ENCODE data around the gene VIT.
"Not testable (repeated sequence)": the region's sequence is repeated elsewhere in the genome, so short reads cannot be mapped to it uniquely, and the experiment has no call there.

Gene VIT

DNA sequence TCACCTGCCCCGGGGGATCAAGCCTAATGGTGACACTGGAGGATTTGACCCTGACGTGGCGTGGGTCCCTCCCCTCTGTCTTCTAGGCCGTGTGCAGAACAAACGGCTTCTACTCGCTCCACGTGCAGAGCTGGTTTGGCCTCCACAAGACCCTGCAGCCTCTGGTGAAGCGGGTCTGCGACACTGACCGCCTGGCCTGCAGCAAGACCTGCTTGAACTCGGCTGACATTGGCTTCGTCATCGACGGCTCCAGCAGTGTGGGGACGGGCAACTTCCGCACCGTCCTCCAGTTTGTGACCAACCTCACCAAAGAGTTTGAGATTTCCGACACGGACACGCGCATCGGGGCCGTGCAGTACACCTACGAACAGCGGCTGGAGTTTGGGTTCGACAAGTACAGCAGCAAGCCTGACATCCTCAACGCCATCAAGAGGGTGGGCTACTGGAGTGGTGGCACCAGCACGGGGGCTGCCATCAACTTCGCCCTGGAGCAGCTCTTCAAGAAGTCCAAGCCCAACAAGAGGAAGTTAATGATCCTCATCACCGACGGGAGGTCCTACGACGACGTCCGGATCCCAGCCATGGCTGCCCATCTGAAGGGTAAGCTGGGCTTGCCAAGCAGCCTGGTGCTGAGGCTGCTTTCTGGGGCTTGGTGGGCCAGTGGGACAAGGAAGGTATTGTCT, 112.0 kb downstream of the VIT start:
- DNase-seq (ENCODE audit: low read depth), result no peak

DNA sequence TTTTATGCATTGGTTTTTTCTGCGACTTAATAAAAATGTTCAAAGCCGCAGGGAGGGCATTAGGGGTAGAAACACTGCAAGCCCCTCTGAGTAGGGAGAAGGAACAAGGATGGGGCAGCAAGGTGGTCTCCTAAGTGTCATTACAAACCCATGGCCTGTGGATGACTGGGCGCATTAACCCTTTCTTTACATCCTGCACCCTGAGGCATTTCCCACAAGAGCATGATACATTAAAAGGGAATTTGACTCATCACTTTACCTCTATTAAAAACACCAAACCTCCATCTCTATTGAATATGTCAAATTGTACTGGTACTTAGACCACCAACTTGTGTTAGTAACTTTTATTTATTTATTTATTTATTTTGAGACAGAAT, 112.5 kb downstream of the VIT start:
- no peak for DNase-seq (ENCODE audit: low read depth)

DNA sequence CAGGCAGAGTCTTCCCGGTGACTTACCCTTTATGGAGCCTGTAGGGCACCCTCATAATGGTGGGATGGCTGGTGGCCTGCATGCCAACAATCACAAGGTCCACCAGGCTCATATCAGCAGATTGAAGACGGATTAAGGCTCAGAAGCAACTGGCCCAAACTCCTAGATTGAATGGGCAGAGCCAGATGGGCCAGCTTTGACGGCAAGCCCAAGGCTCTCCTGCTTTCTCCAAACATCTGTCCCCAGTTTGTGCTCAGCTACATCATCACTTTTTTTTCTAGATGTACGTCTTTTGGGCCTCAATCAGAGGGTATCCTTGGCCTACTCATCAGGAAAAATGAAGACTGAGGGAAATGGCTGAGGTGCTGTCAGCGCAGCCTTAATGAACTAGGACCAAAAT, 114.6 kb downstream of the VIT start:
- no peak for DNase-seq (ENCODE audit: low read depth)

DNA sequence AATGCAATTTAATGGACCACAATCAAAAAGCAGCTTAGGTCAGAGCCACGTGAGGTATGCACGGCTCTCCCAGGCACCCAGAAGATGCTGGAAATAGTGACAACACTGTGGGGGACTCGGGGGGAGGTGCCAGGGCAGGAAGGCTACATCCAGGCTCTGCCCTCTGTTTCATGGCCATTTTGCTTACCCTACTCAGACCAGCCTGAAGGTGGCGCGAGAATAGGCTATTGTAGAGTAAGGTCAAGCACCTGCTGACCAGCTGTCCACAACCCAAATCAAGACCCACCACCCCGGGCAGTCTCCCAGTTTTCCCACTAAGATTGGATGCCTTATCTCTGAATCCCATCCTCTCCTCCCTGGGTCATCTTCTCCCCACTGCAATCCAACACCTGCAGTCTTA, 115.7 kb downstream of the VIT start:
- no peak for DNase-seq (ENCODE audit: low read depth)

DNA sequence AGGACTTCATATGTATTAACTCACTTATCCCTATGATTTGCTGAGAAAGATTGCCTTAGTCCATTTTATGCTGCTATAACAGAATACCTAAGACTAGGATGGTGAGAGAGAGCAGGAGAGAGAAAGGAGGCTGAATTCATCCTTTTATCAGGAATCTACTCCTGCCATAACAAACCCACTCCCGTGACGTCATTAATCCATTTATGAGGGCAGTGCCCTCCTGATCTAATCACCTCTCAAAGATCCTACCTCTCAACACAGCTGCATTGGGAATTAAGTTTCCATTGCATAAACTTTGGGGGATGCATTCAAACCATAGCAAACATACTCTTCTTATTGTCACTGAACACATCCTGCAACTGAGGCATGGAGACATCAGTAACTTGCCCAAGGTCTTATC, 122.0 kb downstream of the VIT start:
- DNase-seq (ENCODE audit: low read depth), result no peak

DNA sequence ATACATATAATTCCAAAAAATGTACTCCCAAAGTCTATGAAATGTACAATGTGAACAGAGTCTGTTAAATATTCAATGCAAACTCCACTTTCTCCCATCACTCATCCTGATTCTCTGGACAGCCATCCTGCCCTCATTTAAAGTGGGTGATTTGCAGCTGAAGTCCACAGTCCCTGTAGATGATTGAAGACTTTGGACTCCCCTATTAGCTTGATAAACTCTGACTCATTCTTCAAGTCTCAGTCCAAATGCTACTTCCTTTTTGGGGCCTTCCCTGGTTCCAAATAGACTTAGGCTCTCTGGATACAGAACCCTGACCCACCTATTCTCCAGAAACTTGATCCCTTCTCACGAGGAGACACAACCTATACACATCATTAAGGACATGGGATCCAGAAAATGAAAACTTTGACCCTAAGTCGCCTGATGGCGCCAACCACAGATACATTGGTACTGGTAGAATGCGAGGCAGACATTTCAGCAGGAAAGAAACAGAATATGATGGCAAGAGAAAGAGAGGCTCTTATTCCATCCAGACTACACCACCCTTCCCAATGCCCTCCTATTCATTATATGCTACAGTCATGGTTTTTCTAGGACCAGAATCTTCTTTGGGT, 122.7 kb downstream of the VIT start:
- no peak for DNase-seq (ENCODE audit: low read depth)

DNA sequence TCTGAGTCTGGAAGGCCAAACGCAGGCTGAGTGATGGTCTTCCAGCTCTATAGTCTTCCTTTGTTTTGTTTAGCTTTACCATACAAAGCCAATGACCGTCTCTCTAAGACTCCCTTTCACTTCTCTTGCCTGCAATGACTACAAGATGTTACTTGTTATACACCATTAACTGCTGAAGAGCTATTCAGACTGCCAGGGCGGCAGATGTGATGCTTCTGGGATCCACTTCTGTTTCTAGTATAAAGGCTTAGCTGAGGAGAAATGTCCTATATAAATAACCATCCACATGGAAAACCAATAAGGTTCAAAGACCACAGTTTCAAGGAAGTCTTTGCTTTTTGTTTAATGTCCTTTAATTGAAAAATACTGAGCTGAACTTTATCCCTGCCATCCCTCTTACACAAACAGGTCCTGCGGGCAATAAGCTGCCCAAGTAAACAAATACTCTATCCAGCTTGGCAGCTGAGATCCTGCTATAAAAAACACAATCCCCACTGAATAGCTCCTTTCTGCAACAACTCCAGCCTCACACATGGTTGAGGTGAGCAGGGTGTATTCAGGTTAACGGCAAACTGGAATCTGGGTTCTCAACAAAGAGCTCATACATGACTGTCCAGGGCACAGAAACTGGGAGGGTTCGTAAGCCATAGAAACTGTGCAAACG, 124.6 kb downstream of the VIT start:
- DNase-seq (ENCODE audit: low read depth), result no peak

DNA sequence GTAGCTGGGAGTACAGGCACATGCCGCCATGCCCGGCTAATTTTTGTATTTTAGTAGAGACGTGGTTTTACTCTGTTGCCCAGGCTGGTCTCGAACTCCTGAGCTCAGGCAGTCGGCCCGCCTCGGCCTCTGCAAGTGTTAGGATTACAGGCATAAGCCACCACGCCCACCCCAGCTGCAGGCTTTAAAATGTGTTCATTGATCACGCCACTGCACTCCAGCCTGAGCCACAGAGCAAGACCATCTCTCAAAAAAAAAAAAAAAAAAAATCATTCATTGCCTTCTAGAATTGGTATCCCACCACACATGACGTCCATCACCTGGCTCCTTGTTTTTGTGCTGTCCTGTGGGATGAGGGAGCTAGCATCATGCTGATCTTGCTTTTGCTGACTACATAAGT, 127.4 kb downstream of the VIT start:
- no peak for DNase-seq (ENCODE audit: low read depth)

DNA sequence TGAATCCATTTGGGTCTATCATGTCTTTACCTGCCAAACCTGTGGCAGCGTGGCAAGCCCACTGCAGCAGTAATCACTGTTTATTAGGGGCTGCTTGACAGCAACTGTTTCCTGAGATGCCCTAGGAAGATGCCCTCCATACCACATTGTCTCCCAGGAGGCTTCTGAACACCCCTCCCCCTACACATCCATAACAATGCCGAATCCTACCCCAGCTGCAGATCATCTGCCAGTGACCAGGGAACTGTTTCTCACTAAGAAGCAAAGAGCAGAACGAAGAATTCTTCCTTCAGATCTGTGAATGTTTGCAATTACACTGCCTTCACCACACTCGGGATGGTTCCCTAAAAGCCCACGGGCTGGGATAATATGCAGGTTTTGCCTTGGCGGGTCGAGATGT, 127.8 kb downstream of the VIT start:
- DNase-seq (ENCODE audit: low read depth), result no peak

DNA sequence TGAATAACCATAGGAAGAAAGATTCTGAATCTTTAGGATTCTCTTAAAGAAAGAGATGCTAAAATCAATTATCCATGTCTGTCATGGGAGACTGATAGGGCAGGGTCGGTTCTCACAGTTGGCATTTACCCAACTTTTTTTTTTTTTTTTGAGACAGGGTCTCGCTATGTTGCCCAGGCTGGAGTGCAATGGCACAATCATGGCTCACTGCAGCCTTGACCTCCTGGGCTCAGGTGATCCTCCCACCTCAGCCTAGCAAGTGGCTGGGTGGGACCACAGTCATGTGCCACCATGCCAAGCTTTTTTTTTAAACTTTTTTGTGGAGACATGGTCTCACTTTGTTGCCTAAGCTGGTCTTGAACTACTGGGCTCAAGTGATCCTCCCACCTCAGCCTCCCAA, 128.2 kb downstream of the VIT start:
- DNase-seq (ENCODE audit: low read depth), result not testable (repeated sequence)

DNA sequence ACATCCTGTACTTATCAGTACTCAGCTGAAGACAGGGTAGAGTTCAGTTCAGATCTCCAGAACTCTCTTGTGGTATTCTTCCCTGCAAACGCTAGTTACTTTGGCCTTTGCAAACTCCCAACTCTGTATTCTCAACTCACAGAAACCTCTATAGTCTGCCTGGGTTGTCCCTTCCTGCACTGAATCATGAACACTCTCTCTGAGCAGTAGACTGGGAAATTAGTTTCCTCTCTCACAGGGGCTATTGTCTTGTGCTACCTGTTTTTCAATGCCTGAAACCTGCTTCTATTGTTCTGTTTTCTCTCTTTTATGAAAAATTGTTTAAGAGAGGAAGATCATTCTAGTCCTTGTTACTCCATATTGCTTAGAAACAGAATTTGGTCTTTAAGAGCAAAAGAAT, 134.7 kb downstream of the VIT start:
- no peak for DNase-seq (ENCODE audit: low read depth)

DNA sequence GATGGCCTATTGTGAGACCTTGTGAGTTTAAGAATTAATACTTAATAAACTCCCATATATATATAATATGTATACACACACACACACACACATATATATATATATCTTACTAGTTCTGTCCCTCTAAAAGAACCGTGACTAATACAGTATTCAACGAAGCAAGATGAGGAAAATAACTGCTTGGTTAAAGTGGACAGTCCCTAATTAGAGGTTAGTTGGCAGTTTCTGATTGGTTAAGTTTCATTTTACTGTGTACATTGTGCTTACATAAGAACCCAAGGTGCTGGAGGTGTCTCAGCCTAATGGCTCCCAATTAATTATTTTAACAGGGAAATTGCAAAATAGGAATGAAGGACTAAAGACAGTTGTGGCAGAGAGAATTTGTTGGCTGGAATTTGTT, 137.7 kb downstream of the VIT start:
- DNase-seq (ENCODE audit: low read depth), result no peak

DNA sequence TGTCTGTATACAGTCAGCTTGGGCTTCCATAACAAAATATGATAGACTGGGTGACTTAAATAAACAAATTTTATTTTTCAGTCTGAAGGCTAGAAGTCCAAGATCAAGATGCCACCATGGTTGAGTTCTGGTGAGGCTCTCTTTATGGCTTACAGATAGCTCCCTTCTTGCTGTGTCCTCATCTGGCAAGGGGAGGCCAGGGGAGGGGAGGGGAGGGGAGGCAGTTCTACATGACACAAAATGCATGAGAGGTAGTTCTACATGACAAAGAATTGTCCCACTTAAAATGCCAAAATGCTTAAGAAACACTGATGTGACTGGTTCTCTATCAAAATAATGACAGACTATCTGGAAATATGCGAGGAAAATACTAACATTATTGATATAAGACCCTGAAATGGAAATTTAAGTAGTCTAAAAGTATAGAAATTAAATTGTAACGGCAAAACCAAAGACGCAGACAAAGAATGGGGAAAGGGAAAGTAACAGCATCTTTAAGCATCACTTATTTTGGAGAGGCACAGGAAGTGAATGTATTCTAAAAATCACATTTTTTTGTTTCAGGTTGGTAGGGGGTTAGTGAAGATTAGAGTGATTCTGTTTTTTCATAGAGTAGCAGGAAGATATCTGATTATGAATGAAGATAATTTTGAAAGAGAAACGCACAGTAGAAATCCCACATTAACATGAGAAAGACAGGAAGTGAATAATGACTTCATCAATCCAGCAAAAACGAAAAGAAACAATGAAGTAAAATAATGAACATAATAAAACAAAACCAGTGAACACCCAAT, 138.4 kb downstream of the VIT start:
- DNase-seq (ENCODE audit: low read depth), result no peak

DNA sequence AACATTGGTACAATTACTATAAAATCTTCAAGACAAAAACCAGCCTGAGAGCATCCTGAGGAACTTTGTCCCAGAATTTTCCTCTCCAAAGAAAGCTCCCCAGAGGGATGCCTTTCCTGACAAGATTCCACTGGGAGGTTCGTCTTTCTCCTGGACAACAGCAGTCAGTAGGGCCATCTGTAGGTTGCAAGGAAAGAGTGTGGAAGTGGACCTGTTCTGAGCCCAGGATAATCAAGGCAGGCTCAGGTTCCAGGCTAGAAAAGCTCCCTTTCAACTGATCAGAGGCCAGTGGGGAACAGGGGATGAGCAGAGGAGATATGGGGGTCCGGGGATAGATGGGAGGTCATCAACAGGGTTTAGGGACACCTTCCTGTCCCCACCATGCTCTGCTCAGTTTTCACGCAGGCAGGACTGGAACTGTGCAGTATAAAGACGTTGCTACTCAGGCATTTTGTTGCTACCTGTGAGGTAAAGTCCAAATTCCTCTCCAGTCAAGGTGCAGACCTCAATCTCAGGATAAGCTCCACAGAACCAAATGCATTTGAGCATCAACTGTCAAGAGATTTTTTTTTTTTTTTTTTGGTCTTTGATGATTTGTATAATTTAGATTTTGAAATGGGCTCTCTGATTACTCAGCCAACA, 143.6 kb downstream of the VIT start:
- DNase-seq (ENCODE audit: low read depth), result no peak

DNA sequence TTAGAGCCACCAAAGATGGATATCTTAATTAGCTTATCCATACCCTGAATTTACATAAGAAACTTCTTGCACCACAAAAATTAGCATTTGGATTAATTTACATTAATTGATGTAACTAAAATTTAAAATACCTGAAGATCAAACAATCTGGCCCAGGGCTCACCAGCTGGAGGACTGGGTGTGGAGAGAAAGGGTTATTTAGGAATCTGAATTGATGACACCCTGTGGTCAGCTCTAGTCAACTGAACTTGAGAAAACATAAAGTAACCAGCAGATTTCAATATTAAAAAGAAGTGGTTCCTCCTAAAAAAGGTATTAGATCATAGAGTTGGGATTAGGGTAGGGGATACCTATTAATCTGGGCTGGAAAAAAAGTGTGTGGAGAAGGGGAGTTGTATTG, 147.3 kb downstream of the VIT start:
- DNase-seq (ENCODE audit: low read depth), result no peak

DNA sequence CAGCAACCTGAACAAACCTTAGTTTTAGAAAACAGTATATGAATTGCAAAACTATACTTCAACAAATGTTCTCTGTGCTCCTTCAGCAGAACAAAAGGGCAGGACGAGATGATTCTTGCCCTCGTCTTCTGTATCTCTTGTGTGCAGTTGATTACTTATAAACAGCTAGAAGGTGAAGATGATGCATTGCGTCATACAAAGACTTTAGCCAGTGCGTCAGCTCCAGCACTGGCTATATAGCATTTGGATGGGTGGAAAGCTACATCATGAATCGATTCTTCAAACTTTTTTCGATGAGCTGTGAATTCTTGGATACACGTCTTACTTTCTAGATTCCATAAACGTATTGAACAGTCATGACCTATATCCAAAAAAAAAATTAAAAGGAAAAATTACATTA, 152.8 kb downstream of the VIT start:
- DNase-seq (ENCODE audit: low read depth), result no peak

DNA sequence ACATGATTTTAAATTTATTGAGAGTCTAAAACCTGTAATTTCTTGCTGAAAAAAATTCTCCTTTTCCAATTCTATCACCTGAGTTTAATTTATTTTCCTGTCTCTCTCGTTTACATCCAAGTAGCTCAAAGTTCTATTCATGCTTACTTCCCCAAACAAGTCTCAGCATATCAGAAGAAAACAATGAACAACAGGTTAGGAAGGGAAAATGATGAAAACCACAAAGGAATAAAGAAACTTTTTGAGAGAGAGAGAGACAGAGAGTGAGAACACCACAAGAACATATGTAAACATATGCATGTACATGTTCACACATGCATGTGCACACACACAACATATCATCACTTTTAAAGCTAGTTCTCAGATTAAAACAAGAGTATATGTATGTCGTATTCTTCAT, 157.7 kb downstream of the VIT start:
- no peak for DNase-seq (ENCODE audit: low read depth)

DNA sequence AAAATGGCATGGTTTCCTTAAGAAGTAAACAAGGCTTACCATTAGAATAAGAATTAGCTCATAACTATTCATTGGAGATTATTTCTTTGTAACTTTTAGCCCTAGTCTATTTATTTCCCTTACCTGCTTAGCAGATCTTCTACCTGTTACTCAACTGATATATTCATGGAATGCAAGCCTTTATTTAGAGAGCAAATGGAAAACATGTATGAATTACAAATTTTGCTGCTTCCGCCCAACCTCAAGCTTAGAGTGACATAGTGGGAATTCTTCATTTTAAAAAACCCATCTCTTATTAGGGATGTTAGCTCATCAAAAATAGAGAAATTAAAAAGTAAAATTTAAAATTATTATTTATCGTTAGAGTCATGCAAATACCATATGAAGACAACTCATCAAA, 158.9 kb downstream of the VIT start:
- DNase-seq (ENCODE audit: low read depth), result no peak

DNA sequence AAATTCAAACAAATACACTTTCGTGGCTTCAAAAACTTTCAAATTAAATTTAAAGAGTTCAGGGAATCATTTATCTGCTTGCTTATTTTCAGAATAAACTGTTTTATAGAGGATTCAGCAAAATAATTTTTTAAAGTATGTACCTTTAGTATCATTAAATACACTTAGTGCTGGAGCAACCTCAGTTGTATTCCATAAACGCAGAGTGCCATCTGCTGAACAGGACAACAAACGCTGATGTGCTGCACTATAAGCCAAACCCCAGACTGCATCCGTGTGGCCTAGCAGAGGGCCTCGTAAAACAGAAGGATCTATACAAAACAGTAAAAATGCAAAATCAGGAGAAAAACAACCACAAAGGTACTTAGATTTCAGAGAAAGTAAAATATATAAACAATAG, 161.2 kb downstream of the VIT start:
- no peak for DNase-seq (ENCODE audit: low read depth)

DNA sequence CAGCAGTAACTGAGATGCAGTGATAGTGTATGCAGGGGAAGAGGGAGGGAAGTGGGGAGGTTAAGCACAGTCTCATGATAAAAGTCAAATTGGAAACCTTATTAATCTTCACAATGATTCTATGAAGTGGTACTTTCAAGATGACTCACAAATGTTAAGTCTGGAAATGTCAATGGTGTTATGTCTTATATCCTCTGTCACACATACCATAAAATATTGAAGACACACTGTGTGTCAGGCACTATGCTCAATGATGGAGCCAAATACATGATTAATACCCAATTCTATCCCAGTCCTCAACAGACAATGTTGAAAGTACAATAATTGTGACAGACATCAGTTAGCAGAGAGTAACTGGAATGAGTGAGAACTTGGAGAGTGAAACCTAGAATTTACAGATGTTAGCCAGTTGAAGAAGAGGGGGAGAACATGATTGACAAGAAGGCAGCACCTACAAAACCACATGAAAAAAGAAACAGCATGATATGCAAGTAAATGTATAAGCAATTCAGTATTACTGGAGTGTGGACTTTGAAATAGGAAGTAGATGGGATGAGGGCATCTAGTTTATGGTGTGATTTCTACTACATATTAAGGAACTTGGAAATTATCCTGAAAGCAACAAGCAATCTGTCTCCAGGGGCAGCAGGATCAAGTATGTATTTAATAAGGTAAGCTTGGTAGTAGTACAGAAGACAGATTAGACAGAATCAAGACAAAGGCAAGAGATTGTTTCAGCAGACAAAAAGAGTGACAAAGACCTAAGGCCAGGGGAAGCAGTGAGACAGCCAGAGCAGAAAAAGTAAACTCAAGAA, 162.3 kb downstream of the VIT start:
- DNase-seq (ENCODE audit: low read depth), result no peak

DNA sequence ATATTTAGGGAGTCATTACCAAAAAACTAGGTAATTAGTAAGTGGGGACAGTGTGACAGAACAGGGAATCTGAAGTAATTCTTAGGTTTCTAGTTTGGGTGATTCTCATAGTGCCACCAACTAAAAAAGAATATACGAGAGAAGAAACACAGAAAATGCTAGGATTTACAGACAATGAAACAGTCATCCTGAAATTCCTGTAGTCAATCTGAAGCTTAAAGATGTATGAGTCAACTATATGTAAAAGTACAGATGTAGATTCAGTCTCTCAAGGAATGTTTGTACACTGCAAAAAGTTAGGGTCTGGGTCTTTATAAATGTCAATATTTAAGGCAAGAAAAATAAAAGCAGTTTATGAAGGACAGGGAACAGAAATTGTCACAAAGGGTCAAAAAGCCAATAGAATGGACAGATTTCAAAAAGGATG, 162.9 kb downstream of the VIT start:
- no peak for DNase-seq (ENCODE audit: low read depth)

DNA sequence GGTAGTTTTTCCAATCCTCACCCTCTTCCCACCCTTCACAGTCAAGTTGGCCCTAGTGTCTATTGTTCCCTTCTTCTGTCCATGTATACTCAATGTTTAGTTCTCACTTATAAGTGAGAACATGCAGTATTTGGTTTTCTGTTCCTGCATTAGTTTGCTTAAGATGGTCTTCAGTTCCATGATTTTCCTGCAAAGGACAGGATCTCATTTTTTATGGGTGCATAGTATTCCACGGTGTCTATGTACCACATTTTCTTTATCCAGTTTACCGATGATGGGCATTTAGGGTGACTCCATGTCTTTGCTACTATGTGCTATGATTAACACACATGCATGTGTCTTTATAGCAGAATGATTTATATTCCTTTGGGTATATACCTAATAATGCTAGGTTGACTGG, 165.4 kb downstream of the VIT start:
- DNase-seq (ENCODE audit: low read depth), result no peak
